AG09309 (cell line): ENCODE results near the gene TRIM8.

Experiments used
- DNase-seq: peaks from one replicate; pipeline ENCODE4 v3.0.0-alpha.2; 2010; ENCODE audit warnings: low read depth
- H3K4me3 ChIP-seq: 2 replicates; pipeline ENCODE4 v1.5.1; 2011; ENCODE audit warnings: mild to moderate bottlenecking, low read depth, low read length, moderate library complexity; ENCODE audit not compliant: control insufficient read depth
- CTCF ChIP-seq: IDR thresholded peaks from 2 replicates; pipeline ENCODE4 v1.5.1; 2011; ENCODE audit warnings: mild to moderate bottlenecking, low read depth, low read length, inconsistent platforms; ENCODE audit not compliant: insufficient read depth, control insufficient read depth; ENCODE audit errors: missing control alignments

The TRIM8 gene

GRCh38 chr10:102676534-102677315, 32.4 kb downstream of the TRIM8 start:
- no peak for DNase-seq
- no peak overlapping the region for H3K4me3 ChIP-seq
- no peak for TF ChIP-seq CTCF

- no peak for DNase-seq
- H3K4me3 ChIP-seq = no peak overlapping the region
- no peak for TF ChIP-seq CTCF
These were observed 33.2 kb downstream of the TRIM8 start for GRCh38 chr10:102677331-102678067.

- H3K4me3 ChIP-seq = no peak overlapping the region
- no peak for DNase-seq
These were observed 33.8 kb downstream of the TRIM8 start for GRCh38 chr10:102678068-102678400.

GRCh38 chr10:102678842-102679289, 34.6 kb downstream of the TRIM8 start:
- peak; percentile 77 for TF ChIP-seq CTCF
- H3K4me3 ChIP-seq = no peak overlapping the region
- no peak for DNase-seq

More at GRCh38 chr10:102678068-102678400, 33.8 kb downstream of the TRIM8 start:
- TF ChIP-seq CTCF = no peak

GRCh38 chr10:102679596-102679995, 35.3 kb downstream of the TRIM8 start:
- TF ChIP-seq CTCF = no peak
- no peak for DNase-seq
- no peak overlapping the region for H3K4me3 ChIP-seq

- no peak overlapping the region for H3K4me3 ChIP-seq
- TF ChIP-seq CTCF = no peak
- no peak for DNase-seq
These were observed 37.4 kb downstream of the TRIM8 start for GRCh38 chr10:102681696-102682095.
